GM18502 (cell line): ENCODE data around the gene GJB6.
"Not testable (repeated sequence)": the region's sequence is repeated elsewhere in the genome, so short reads cannot be mapped to it uniquely, and the experiment has no call there.

Source experiments
- ATAC-seq: cut with Tn5 transposase; IDR thresholded peaks from one replicate; pipeline ENCODE4 v1.9.1; 2021; ENCODE audit warnings: mild to moderate bottlenecking; ENCODE audit not compliant: unreplicated experiment, poor library complexity

Gene GJB6

DNA sequence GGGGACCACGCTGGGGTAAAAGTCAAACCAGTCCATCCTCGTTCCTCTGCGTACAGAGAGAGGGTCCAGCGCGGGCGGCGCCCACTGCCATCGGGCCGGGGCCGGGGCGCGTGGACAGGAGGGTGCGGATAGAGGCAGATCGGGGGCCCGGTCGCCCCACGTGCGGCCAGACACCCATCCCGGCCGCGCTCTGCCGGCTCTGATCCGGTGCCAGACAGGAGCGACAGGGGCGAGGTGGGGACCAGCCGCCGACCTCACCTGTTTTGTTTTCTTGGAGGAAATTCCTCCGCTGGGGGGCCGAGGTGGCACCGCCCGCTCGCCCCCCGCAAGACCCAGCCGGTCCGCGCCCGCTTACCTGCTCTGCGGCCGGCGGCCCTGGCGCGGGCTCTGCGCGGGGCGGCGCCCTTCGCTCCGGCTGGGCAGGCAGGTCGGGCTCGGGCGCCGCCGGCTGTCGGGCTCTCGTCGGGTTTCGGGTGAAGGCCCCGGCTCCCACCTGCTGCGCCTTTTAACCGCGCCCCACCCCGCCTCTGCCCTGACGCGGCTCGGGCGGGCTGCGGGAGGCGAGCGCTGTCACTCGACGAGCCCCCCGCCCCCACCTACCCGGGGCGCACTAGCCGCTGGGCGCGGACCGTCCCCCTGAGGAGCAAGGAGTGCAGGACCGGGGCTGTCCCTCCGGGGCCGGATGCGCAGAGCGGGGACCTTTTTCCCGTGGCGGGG is at the start of gene GJB6:
TSS of gene GJB6 (minus strand) at position 481 of the 717 bp plus-strand sequence. CDS start 8,839 bp downstream, outside the sequence.
- ATAC-seq: no peak

DNA sequence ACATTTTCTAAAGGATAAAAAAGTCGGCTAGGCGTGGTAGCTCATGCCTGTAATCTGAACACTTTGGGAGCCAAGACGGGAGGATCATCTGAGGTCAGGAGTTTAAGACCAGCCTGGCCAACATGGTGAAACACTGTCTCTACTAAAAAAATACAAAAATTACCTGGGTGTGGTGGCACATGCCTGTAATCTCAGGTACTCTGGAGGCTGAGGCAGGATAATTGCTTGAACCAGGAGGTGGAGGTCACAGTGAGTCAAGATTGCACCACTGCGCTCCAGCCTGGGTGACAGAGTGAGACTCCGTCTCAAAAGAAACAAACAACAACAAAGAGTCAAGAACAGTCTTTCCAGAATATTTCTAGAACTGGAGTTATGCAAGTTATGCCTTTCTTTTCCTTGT is 44.8 kb upstream of the GJB6 start:
- not testable (repeated sequence) for ATAC-seq

DNA sequence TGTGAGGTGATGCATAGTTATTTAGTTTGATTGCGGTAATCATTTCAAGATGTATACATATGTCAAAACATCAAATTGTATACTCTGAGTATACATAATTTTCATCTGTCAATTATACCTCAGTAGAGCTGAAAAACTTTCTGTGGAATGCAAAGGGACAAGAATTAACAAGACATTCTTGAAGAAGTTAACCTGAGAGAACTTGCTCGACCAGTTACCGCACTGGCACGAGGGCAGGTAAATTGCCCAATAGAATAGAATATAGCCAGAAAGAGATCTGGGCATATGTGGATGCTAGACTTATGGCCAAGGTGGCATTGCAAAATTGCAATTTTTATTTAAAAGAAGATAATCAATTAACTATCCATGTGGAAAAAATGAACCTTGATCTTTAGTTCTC is 42.3 kb upstream of the GJB6 start:
- no peak for ATAC-seq

DNA sequence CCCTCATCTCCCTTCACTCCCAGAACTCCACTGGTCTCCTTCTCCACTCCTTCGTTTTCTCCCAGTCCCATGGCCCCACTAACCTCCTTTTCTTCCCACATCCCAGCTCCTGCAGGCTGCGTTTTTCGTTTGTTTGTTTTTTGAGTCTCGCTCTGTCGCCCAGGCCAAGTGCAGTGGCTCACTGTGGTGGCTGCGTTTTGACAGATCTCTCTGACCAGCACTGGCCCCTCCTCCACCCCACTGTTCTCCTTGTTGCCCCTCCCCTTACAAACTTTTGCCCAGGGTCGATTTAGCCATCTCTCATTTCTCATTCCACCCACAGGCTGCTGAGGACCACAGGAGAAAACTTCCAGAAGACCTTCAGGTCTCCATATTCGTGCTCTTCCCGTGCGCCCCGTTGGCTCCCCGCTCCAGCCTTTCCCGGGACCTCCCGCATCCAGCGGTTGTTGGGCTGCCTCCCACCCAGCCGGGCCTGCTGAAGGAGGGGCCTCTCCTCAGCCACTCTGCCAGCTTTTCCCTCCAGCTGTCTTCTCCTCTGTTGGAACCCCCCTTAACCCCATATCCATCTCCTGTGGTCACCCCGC is 40.6 kb upstream of the GJB6 start:
- ATAC-seq: no peak

DNA sequence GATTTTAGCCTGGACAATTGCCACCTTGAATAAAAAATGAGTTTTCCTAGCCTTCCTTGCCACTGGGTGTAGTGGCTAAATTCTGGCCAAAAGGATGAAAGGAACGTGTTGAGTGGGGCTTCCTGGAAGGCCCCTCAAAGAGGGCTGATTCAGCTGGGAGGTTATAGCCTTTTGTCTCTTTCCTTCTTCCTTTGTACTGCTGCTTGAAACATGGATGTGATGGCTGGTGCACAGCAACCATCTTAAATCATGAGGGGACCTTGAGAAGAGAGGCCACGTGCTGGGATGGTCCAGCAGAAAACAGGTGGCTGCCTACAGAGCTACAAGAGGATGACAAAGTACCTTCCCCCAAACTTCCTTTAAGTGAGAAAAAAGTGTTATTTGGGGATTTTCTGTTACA is 40.0 kb upstream of the GJB6 start:
- no peak for ATAC-seq

DNA sequence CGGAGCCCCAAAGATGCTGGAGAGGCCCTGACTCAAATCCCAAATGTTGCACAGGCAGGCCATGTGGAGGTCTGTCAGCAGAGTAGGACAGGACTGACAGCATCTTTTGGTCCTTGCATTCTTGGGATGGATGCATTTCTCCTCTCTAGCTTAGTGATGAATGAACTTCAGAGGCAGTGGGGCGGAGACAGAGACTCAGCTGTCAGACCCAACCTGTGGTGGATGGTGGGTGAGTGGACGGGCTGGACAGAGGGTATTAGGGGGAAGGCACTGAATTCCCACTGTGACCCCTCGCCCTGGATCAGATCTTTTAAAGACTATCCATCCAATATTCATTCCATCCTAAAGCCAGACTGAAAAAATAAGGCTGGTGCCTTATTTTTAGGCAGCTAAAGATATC is 39.3 kb upstream of the GJB6 start:
- no peak for ATAC-seq

DNA sequence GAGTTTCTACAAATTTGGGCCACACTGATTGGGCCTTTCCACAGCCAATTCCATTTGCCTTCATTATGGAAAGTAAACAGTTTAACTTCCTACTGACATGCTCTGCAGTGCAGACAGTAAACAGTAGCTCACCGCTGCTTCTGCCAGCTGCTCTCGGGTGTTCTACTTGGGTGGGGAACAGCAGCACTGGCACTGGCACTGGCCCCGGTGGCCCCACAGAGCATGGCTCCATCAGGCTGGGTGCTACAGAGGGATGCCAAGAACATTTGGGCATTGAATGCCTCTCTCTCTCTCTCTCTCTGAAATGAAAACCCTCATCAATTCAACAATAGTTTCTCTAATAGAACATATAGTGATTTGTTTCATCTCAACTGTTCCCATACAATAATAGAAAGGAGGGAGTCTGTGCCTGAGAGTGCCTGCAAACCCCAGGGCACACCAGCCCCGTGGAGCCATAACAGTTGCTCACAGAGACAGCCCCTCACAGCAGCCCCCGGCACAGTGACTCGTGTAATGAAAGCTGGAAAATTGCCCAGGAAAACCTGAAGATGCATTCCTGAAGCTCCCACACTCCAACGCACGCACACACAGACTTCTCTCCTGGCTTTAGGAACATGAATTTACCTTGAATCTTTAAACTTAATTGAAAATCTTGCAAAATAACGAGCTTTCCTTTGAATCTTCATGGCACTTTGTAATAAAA is 38.2 kb upstream of the GJB6 start:
- no peak for ATAC-seq

DNA sequence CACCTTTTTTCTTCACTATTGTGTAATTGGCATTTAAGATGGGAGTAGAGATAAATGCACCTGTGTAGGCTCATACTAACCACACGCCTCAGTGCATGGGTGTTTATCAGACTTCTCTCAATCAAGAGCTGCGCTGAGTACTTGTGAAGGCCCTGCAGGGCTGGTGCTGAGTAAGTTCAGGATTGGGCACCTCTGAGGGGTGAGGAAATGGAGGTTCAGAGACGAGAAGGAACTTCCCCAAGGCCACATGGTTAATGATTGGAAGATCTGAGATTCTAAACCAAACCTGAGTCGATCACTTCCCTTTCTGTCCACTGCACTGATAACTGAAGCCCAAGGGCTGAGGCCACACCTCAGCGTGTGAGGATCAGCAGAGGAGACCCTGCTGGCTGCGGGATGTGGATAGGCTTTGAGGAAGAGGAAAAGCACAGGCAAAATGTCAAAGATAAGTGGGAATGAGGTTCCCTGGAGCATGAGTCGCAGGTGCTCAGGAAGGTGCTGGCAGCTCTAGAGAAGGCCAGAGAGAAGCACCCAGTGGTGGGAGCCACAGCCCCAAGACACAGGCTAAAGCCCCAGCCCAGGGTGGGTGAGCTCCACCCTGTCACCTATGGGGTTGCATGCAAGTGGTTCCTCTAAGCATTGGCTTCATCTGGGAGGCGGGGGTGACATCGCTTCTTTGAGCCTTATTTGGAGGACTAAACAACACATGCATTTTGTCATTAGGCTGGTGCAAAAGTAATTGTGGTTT is 32.3 kb upstream of the GJB6 start:
- ATAC-seq: peak; percentile 95

DNA sequence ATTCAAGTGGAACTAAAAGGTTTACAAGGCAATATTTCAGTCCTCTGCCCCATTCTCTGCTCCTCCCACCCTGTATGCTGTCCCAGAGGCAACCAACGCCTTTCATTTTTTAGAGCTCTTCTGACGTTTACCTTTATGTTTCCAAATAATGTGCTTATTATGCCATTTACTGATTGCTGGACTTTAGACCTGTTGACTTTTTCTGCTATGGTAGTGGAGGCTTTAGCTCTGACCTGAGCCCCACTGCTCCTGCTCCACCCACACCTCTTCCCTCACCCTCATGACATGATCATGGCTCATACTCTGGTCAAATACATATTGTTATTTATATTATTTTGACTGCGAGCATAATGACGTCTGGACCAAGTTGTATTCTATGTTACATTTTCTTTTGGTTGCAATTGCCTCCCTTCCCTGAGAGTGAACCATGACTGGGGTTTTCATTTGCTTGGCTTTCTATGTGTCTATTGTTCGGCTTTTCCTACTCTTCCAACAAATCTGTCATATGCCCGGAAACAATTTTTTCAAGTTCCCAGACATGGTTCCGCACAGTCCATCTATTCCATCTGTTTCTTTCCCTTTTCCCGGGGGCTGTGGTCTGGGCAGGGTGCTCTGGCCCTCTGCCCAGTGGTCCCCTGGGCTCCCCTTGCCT is 31.4 kb upstream of the GJB6 start:
- ATAC-seq: no peak

DNA sequence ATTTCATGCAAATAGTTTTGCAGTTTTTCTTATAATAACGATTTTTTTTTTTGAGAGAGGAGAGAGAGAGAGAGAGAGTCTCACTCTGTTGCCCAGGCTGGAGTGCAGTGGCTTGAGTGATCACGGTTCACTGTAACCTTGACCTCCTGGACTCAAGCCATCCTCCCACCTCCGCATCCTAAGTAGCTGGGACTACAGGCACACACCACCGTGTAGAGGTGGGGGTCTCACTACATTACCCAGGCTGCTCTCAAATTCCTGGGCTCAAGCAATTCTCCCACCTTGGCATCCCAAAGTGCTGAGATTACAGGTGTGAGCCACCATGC is 26.8 kb upstream of the GJB6 start:
- ATAC-seq: no peak

DNA sequence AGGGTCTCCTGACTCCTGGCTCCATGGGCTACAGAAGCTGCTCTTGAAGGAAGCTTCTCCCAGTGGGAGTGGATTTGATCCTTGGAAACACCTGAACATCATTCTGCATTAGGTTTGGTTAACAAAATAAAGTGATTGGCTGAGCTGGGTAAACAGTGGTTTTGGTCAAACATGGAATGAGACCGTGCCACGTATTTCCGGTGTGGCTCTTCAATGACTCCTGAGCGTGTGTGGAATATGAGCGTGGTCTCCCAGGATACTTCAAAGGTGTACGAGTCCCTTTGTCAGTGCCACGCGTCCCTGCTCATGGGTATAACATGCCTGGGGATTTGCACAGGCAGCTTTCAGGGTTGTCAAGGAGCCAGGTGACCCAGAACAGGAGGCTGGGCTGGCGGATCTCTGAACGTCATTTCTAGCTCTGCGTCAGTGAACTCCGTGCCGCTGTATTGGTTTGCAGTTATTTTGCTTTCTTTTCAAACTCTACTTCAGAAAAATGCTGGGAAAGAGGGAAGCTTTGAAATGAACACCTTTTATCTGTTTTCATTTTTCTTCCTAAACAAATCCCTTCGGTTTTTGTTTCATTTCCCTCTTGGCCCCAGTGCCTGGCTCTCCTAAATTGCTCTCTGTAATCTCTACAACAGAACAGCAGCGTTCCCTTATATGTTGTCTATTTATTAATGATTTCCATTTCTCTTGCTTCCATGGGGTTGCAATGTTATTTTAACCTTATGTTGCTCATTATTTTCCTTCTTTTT is 26.3 kb upstream of the GJB6 start:
- ATAC-seq: no peak

DNA sequence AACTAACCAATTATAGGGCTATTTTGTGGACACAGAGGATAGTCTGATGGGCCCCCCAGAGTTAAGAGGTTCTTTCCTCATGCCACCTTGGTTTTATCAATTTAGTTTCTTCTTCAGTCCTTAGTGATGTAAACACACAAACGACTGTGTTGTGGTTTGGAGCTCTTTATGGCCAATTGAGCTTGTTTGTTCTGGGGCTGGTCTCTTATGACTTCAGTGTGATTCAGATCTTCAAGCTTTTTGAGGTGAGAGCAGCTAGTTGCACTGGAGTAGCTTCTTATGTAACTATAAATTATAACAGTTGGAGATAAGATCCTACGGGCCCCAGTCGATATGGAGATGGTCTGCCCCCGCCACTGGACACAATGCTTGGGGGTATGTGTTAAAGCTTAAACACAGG is 22.0 kb upstream of the GJB6 start:
- no peak for ATAC-seq

DNA sequence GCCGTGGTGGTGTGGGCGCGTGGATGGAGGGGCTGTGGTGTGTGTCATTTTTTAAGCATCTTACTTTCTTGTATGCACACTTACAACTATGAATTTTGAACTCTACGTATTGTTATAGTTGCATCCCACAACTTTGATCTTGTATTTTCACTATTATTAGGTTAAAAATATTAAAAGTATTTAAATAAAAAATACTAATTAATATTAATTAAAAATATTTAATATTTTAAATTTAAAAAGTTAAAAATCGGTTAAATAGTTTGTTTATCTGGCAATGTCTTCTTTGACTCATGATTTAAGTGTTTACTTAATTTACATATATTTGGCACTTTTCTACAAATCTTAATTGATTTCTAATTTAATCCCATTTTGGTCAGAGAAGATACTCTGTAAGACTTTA is 17.8 kb upstream of the GJB6 start:
- ATAC-seq: no peak

DNA sequence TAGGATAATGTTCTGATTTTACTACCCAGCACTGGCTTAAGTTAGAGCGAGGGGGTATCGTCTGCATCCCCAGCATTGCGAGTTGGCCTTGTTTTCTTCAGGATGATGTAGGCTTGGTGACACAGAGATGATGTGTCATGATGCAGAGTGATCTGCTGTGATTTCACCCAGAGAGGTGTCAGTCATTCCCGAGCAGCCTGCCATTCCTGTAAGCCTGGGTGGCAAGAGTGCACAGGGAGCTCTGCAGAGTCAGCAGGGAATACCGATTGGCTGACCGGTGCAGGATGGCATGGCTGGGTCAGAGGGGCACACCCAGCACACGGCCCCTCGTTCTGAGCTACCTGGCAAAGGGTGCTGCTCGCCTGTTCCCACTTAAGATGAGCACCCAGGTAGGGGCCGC is 15.8 kb upstream of the GJB6 start:
- no peak for ATAC-seq

DNA sequence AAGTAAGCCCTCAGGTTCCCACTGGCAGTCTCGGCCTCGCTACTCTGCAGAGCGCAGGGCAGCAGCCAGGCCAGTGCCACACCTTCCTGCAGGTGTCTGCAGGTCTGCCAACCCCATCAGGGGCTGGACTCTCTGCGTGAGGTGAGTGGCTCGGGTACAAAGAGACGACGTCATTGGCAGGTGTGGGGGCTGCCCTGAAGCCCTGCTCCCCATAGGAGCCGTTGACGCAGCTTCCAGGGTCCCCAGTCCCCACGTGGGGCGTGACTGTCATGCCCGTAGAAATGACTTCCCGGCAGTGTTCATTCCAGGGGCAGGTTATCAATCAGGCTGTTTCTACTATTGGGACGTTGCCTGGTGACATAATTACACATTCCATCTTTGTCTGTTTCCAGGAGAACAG is 15.3 kb upstream of the GJB6 start:
- ATAC-seq: no peak

DNA sequence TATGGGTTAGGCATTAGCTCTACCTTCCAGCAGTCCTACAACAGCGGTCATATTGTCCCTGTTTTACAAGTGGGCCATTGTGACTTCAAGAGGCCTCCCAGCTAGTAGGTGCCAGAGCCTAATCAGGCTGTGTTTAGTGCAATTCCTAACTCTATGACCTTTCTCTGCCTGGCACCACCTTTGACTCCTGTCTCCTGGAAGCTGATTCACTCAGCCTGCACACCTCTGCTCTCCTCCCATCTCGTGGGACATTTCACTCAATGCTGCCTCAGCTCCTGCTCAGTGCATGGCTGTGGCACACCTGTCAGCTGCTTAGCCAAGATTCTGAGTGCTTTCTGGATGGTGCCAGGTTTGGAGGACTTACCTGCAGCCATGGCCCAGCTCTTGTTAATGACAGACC is 9.5 kb upstream of the GJB6 start:
- no peak for ATAC-seq

DNA sequence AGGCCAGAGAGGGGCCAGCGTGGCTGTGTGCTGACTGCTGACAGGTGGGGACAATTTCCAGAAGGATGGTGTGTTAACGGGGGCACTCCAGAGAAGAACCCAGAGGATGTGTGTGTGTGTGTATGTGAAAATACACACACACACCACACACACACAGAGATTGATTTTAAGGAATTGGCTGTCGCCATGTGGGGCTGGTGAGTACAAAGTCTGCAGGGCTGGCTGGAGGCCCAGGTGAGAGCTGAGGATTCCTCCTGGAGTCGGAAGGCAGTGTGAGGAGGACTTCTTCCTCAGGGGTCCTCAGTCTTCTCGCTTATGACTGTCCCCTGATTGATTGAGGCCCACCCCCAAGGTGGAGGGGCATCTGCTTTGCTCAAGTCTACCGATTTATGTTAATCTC is 7.6 kb upstream of the GJB6 start:
- no peak for ATAC-seq

DNA sequence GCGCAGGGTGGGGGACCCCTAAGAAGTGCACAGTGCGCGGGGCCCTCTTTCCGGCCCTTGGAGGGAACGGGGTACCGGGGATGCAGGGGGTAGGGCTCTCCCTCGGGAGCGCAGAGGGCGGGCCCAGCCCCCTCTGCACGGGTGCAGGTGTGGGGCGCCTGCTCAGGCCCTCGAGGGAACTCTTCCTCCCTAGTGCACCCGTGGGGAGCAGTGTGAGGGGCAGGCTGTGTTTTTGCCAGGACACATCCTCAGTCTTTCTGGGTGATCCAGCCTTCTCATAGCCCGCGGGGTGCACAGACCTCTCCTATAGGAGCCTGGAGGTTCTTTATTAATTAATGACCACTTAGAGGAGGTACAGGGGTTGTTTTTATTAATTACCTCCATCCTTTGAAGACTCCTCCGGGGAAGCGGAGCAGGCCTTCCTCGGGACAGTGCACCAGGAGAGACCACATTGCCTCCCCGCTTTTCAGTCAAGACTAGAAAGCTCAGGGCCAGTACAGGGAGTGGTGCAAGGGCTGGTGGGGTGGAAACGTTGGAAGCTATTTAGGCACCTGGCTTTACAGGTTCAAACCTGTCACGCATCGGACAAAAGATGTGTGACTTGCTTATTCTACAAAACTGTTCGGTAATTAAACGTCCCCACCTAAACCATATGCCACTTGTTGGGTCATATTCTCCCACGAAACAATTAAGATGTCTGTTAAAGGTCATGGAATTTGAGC is 598 bp upstream of the GJB6 start:
- no peak for ATAC-seq
